ENCODE results near the gene UFL1.

DNA sequence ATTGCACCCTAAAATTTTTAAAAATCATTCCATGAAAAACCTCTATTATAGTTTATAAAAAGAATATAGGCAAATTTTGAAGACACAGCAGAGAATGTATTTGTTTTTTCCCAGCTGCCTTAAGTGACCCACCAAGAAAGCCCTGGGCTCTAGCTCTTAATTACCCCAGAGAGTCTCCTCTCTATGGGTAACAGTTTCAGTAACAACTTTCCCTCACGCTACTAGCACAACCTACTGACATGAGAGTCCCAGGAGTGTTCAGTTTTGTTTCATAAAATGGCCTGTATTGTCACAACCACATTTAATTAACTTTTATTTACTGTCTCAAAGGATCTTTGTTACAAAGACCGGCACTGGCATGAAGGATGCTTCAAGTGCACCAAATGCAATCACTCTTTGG is 82.8 kb downstream of the UFL1 start:
- TF ChIP-seq, protein P1, sequence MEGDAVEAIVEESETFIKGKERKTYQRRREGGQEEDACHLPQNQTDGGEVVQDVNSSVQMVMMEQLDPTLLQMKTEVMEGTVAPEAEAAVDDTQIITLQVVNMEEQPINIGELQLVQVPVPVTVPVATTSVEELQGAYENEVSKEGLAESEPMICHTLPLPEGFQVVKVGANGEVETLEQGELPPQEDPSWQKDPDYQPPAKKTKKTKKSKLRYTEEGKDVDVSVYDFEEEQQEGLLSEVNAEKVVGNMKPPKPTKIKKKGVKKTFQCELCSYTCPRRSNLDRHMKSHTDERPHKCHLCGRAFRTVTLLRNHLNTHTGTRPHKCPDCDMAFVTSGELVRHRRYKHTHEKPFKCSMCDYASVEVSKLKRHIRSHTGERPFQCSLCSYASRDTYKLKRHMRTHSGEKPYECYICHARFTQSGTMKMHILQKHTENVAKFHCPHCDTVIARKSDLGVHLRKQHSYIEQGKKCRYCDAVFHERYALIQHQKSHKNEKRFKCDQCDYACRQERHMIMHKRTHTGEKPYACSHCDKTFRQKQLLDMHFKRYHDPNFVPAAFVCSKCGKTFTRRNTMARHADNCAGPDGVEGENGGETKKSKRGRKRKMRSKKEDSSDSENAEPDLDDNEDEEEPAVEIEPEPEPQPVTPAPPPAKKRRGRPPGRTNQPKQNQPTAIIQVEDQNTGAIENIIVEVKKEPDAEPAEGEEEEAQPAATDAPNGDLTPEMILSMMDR (IDR thresholded peaks at IDR 0.05; ENCODE audit: low read depth, low read length), result no peak
- no peak for TF ChIP-seq EZH2phosphoT487 (IDR thresholded peaks at IDR 0.05; ENCODE audit: low read depth)

All from OCI-LY3 (cell line).